GM10248 (cell line): ENCODE results near the gene MTSS2.

Experiments used
- CTCF ChIA-PET: fragments of 300-600 bp; sonication (Branson Sonifier 250); formaldehyde crosslinking; extraction: SDS; loops from one replicate; lab custom pipeline; 2021; ENCODE audit warnings: antibody characterized with exemption; lab: Yijun Ruan, JAX
- POLR2A ChIA-PET: fragments of 350-650 bp; sonication (Branson Sonifier 250); formaldehyde crosslinking; extraction: SDS; loops from one replicate; lab custom pipeline; 2020; ENCODE audit warnings: antibody characterized with exemption; lab: Yijun Ruan, JAX
- DNase-seq: peaks from one replicate; pipeline ENCODE4 v3.0.0; 2012; ENCODE audit errors: extremely low spot score
- CTCF ChIP-seq: IDR thresholded peaks from 2 replicates; pipeline ENCODE4 v1.5.1; 2012; ENCODE audit warnings: mild to moderate bottlenecking, low read depth; ENCODE audit errors: extremely low read depth, missing control alignments, control extremely low read depth

Gene MTSS2

GRCh38 chr16:70696952-70697593, 11.2 kb upstream of the MTSS2 start:
- CTCF ChIA-PET: interaction anchor here (1.2 kb wide), 1 partner anchor 10 kb away, joined by 4 read pairs; no protein-coding TSS in a partner anchor
- DNase-seq: no peak
- POLR2A ChIA-PET: no interaction called here
- TF ChIP-seq CTCF: no peak

GRCh38 chr16:70696355-70696754, 10.5 kb upstream of the MTSS2 start:
- TF ChIP-seq CTCF: no peak
- no peak for DNase-seq
- ChIA-PET POLR2A (no interaction called here), CTCF (interaction anchor here (1.2 kb wide), 1 partner anchor 9 kb away, joined by 4 read pairs; no protein-coding TSS in a partner anchor)

- CTCF ChIA-PET: interaction anchor here (1.2 to 1.6 kb wide), 2 partner anchors 8 to 15 kb away, joined by 3 to 4 read pairs; no protein-coding TSS in a partner anchor
- TF ChIP-seq CTCF: no peak
- POLR2A ChIA-PET: no interaction called here
- no peak for DNase-seq
Observed at GRCh38 chr16:70695331-70696070, 9.6 kb upstream of the MTSS2 start.

- ChIA-PET POLR2A (no interaction called here), CTCF (interaction anchor here (1.6 kb wide), 1 partner anchor 14 kb away, joined by 3 read pairs; no protein-coding TSS in a partner anchor)
- DNase-seq: no peak
- TF ChIP-seq CTCF: no peak
Observed at GRCh38 chr16:70694868-70695218, 9.0 kb upstream of the MTSS2 start.

GRCh38 chr16:70694088-70694867, 8.4 kb upstream of the MTSS2 start:
- DNase-seq: no peak
- no peak for TF ChIP-seq CTCF
- CTCF ChIA-PET: interaction anchor here (1.6 kb wide), 1 partner anchor 13 kb away, joined by 3 read pairs; no protein-coding TSS in a partner anchor
- POLR2A ChIA-PET: no interaction called here

- POLR2A ChIA-PET: no interaction called here
- no peak for DNase-seq
- no peak for TF ChIP-seq CTCF
- CTCF ChIA-PET: no interaction called here
Observed at GRCh38 chr16:70692873-70693671, 7.2 kb upstream of the MTSS2 start.
